Measurements from ENCODE around the gene GALNT9.

DNA sequence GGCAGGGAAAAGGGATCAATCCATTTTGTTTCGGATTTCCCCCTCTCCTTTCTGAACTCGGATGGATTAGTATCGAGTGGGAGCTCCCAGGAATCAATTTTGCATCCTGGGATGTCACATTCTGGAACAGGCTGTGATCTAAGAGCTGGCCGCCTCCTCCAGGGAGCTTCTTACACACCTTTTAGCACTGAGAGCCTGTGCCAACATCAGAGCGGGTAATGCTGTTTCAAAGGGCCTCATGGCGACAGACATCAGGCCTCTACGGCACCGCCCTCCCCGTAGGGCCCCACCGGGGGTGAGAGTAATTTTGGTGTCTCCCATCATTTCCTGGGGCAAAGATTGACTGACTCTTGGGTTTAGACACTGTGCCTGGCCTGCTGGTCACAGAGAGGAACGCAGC lies 2.7 kb downstream of the GALNT9 start:
- no peak for TF ChIP-seq FOXM1 (IDR thresholded peaks at IDR 0.05; ENCODE audit: borderline replicate concordance)
- no peak for TF ChIP-seq TARDBP (IDR thresholded peaks at IDR 0.05)
- TF ChIP-seq FOXA1 (IDR thresholded peaks at IDR 0.05), result no peak
- TF ChIP-seq ARNT (IDR thresholded peaks at IDR 0.05), result no peak
- no peak for TF ChIP-seq SUZ12 (IDR thresholded peaks at IDR 0.05)
- no peak for TF ChIP-seq SP1 (IDR thresholded peaks at IDR 0.05)
- TF ChIP-seq NFRKB (IDR thresholded peaks at IDR 0.05), result no peak
- no peak for TF ChIP-seq CTBP1 (IDR thresholded peaks at IDR 0.05; ENCODE audit: borderline replicate concordance)
- no peak for TF ChIP-seq BHLHE40 (IDR thresholded peaks at IDR 0.05; ENCODE audit: borderline replicate concordance)
- no peak for TF ChIP-seq FOXK2 (IDR thresholded peaks at IDR 0.05)
- no peak for TF ChIP-seq HDGF (IDR thresholded peaks at IDR 0.05; ENCODE audit: borderline replicate concordance)
- TF ChIP-seq, protein P1, sequence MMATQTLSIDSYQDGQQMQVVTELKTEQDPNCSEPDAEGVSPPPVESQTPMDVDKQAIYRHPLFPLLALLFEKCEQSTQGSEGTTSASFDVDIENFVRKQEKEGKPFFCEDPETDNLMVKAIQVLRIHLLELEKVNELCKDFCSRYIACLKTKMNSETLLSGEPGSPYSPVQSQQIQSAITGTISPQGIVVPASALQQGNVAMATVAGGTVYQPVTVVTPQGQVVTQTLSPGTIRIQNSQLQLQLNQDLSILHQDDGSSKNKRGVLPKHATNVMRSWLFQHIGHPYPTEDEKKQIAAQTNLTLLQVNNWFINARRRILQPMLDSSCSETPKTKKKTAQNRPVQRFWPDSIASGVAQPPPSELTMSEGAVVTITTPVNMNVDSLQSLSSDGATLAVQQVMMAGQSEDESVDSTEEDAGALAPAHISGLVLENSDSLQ (IDR thresholded peaks at IDR 0.05), result no peak
- no peak for TF ChIP-seq ELF4 (IDR thresholded peaks at IDR 0.05)
- TF ChIP-seq ZNF384 (IDR thresholded peaks at IDR 0.05), result no peak

Measured in HEK293T (cell line).